SK-N-SH (cell line): ENCODE data around the gene RNASE2. TPM values are rescaled to one million over a fixed set of nuclear protein-coding genes. Genes with fewer than 3 reads are reported as not detected.
"Not testable (repeated sequence)": the region's sequence is repeated elsewhere in the genome, so short reads cannot be mapped to it uniquely, and the experiment has no call there.

Source experiments
- CTCF ChIA-PET: fragments of 300-600, 350-600 bp; formaldehyde crosslinking; extraction: SDS; loops from one replicate; lab custom pipeline; 2021; lab: Yijun Ruan, JAX
- POLR2A ChIA-PET: fragments of 350-600 bp; sonication (Branson Sonifier 250); formaldehyde crosslinking; extraction: SDS; loops from one replicate; lab custom pipeline; 2020; ENCODE audit warnings: antibody characterized with exemption, inconsistent platforms; lab: Yijun Ruan, JAX
- DNase-seq: peaks from one replicate; pipeline ENCODE4 v3.0.0; 2012
- H2AFZ ChIP-seq: fragments of 200-600 bp; sonication (generic); 2 replicates; pipeline ENCODE4 v1.8.1; 2016; ENCODE audit warnings: antibody characterized with exemption, mild to moderate bottlenecking, low read depth
- H3F3A ChIP-seq: fragments of 200-600 bp; sonication (generic); replicated peaks from 2 replicates; pipeline ENCODE3; 2016; ENCODE audit warnings: antibody characterized with exemption, mild to moderate bottlenecking; ENCODE audit not compliant: insufficient read depth
- H3K27ac ChIP-seq, 2 experiments: fragments of 200-500 bp in 1 of 2; fragments of 200-600 bp in 1 of 2; sonication (Bioruptor generic) in 1 of 2; sonication (generic), shearing (Covaris generic) in 1 of 2; 2 replicates each; pipeline versions ENCODE4 v1.5.1 to v1.6.1; 2014 to 2016; ENCODE audit warnings: low read depth in 2 of 2, inconsistent platforms in 1 of 2, low read length in 1 of 2, mild to moderate bottlenecking in 1 of 2, mixed read lengths in 1 of 2
- H3K27me3 ChIP-seq: fragments of 200-600 bp; sonication (generic), shearing (Covaris generic); 2 replicates; pipeline ENCODE4 v1.6.1; 2016; ENCODE audit warnings: mixed run types; ENCODE audit not compliant: insufficient read depth
- H3K36me3 ChIP-seq, 2 experiments: fragments of 200-500 bp in 1 of 2; fragments of 200-600 bp in 1 of 2; sonication (Bioruptor generic) in 1 of 2; sonication (generic) in 1 of 2; replicated peaks in 1 of 2; 2 replicates each; pipeline versions ENCODE3 to v1.5.1; 2014 to 2016; ENCODE audit warnings: low read length in 1 of 2, mild to moderate bottlenecking in 1 of 2; ENCODE audit not compliant: insufficient read depth in 2 of 2, control insufficient read depth in 1 of 2
- H3K4me1 ChIP-seq, 2 experiments: fragments of 200-500 bp in 1 of 2; fragments of 200-600 bp in 1 of 2; sonication (Bioruptor generic) in 1 of 2; sonication (generic), shearing (Covaris generic) in 1 of 2; 2 replicates each; pipeline versions ENCODE4 v1.5.1 to v1.6.1; 2014 to 2016; ENCODE audit warnings: low read depth in 1 of 2, low read length in 1 of 2, mixed run types in 1 of 2; ENCODE audit not compliant: insufficient read depth in 2 of 2, control insufficient read depth in 1 of 2
- H3K4me2 ChIP-seq: fragments of 200-600 bp; sonication (generic), shearing (Covaris generic); 2 replicates; pipeline ENCODE4 v1.6.1; 2017; ENCODE audit warnings: mixed run types
- H3K4me3 ChIP-seq, 2 experiments: fragments of 200-500 bp in 1 of 2; fragments of 200-600 bp in 1 of 2; sonication (Bioruptor generic) in 1 of 2; sonication (generic), shearing (Covaris generic) in 1 of 2; 2 replicates each; pipeline versions ENCODE4 v1.5.1 to v1.8.1; 2014 to 2016; ENCODE audit warnings: low read depth in 2 of 2, inconsistent platforms in 1 of 2, low read length in 1 of 2, mild to moderate bottlenecking in 1 of 2, mixed read lengths in 1 of 2, moderate library complexity in 1 of 2
- H3K79me2 ChIP-seq: fragments of 200-600 bp; sonication (generic); 2 replicates; pipeline ENCODE4 v1.8.1; 2017; ENCODE audit warnings: mild to moderate bottlenecking; ENCODE audit not compliant: insufficient read depth
- H3K9ac ChIP-seq: fragments of 200-600 bp; sonication (generic); 2 replicates; pipeline ENCODE4 v1.6.1; 2017; ENCODE audit warnings: mixed run types
- H3K9me2 ChIP-seq: fragments of 200-600 bp; sonication (generic); 2 replicates; pipeline ENCODE4 v1.6.1; 2017; ENCODE audit warnings: mixed run types
- H3K9me3 ChIP-seq: fragments of 200-600 bp; sonication (generic); 2 replicates; pipeline ENCODE4 v1.6.1; 2017; ENCODE audit warnings: mixed run types, mild to moderate bottlenecking, moderate library complexity
- H4K20me1 ChIP-seq: fragments of 200-600 bp; sonication (generic); 2 replicates; pipeline ENCODE4 v1.6.1; 2017; ENCODE audit warnings: mild to moderate bottlenecking, mixed run types; ENCODE audit not compliant: insufficient read depth
- CHD2 ChIP-seq: fragments of 150-350 bp; IDR thresholded peaks from 2 replicates; pipeline ENCODE4 v1.6.1; 2018; ENCODE audit warnings: low read length; ENCODE audit not compliant: partially characterized antibody
- EZH2phosphoT487 ChIP-seq: fragments of 200-600 bp; sonication (generic); IDR thresholded peaks from 2 replicates; pipeline ENCODE4 v1.6.1; 2017; ENCODE audit warnings: low read depth, mixed run types, mild to moderate bottlenecking, antibody characterized with exemption, moderate library complexity, borderline replicate concordance
- FOSL2 ChIP-seq: IDR thresholded peaks from 2 replicates; pipeline ENCODE4 v1.4.0; 2012; ENCODE audit warnings: low read depth, mild to moderate bottlenecking, moderate library complexity, borderline replicate concordance
- GABPA ChIP-seq: IDR thresholded peaks from 2 replicates; pipeline ENCODE4 v1.4.0; 2012; ENCODE audit warnings: low read depth, mild to moderate bottlenecking
- GATA2 ChIP-seq: sonication (generic); formaldehyde crosslinking; IDR thresholded peaks from 2 replicates; pipeline ENCODE4 v1.5.0; 2020; ENCODE audit warnings: mild to moderate bottlenecking, missing genetic modification reagents
- JUND ChIP-seq: IDR thresholded peaks from 2 replicates; pipeline ENCODE4 v1.4.0; 2012
- MAX ChIP-seq: IDR thresholded peaks from 2 replicates; pipeline ENCODE4 v1.4.0; 2012; ENCODE audit warnings: low read depth
- NFIC ChIP-seq: IDR thresholded peaks from 2 replicates; pipeline ENCODE4 v1.4.0; 2012; ENCODE audit warnings: borderline replicate concordance
- RAD21 ChIP-seq: IDR thresholded peaks from 2 replicates; pipeline ENCODE4 v1.6.1; 2012; ENCODE audit warnings: mild to moderate bottlenecking, low read length
- RXRA ChIP-seq: IDR thresholded peaks from 2 replicates; pipeline ENCODE4 v1.4.0; 2012; ENCODE audit warnings: low read depth, mild to moderate bottlenecking, borderline replicate concordance
- SIN3A ChIP-seq: IDR thresholded peaks from 2 replicates; pipeline ENCODE4 v1.6.1; 2012; ENCODE audit warnings: low read depth, mild to moderate bottlenecking, low read length, moderate library complexity, borderline replicate concordance
- SMC3 ChIP-seq: IDR thresholded peaks from 2 replicates; pipeline ENCODE4 v1.6.1; 2012; ENCODE audit warnings: low read depth, low read length, improper control_type of control experiment
- TAF1 ChIP-seq: IDR thresholded peaks from 2 replicates; pipeline ENCODE4 v1.6.1; 2012; ENCODE audit warnings: low read depth, mild to moderate bottlenecking, low read length, moderate library complexity, borderline replicate concordance
- TCF12 ChIP-seq: IDR thresholded peaks from 2 replicates; pipeline ENCODE4 v1.4.0; 2012
- TEAD4 ChIP-seq: IDR thresholded peaks from 2 replicates; pipeline ENCODE4 v1.4.0; 2012; ENCODE audit warnings: mild to moderate bottlenecking, borderline replicate concordance; ENCODE audit not compliant: insufficient read depth
- USF2 ChIP-seq: fragments of 150-350 bp; IDR thresholded peaks from 2 replicates; pipeline ENCODE4 v1.6.1; 2017; ENCODE audit warnings: antibody characterized with exemption, low read length, low read depth, borderline replicate concordance
- ZBTB33 ChIP-seq: IDR thresholded peaks from 2 replicates; pipeline ENCODE4 v1.4.0; 2012; ENCODE audit warnings: low read depth, borderline replicate concordance
- WGBS: methylation state at CpG from one replicate; pipeline ENCODE4 v1.1.6; 2017; ENCODE audit warnings: low lambda C conversion rate; 5-methylcytosine and 5-hydroxymethylcytosine counted together
- polyA plus RNA-seq, 3 experiments: library from polyadenylated mRNA; depleted of rRNA; stranded (reverse); fragments of >200 nt; gene quantifications; 2 replicates each; pipeline ENCODE4 v1.2.3, GENCODE V29; 2012
- TF ChIP-seq, protein P1 (sequence below): fragments of 150-350 bp; IDR thresholded peaks from 2 replicates; pipeline ENCODE4 v1.6.1; 2016; ENCODE audit warnings: mild to moderate bottlenecking, low read depth, low read length

RNASE2 gene
- polyA plus RNA-seq, 1 of the 3 experiments (the other 2 are of a cell fraction), result not detected

- no peak for TF ChIP-seq RAD21
- TF ChIP-seq NFIC, result no peak
- no peak for TF ChIP-seq FOSL2
- no peak for TF ChIP-seq SMC3
- TF ChIP-seq, protein P1, sequence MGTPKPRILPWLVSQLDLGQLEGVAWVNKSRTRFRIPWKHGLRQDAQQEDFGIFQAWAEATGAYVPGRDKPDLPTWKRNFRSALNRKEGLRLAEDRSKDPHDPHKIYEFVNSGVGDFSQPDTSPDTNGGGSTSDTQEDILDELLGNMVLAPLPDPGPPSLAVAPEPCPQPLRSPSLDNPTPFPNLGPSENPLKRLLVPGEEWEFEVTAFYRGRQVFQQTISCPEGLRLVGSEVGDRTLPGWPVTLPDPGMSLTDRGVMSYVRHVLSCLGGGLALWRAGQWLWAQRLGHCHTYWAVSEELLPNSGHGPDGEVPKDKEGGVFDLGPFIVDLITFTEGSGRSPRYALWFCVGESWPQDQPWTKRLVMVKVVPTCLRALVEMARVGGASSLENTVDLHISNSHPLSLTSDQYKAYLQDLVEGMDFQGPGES, result no peak
- TF ChIP-seq TAF1, result no peak
Observed at GRCh38 chr14:20956376-20956976, 1.2 kb downstream of the RNASE2 start (continued).

DNA sequence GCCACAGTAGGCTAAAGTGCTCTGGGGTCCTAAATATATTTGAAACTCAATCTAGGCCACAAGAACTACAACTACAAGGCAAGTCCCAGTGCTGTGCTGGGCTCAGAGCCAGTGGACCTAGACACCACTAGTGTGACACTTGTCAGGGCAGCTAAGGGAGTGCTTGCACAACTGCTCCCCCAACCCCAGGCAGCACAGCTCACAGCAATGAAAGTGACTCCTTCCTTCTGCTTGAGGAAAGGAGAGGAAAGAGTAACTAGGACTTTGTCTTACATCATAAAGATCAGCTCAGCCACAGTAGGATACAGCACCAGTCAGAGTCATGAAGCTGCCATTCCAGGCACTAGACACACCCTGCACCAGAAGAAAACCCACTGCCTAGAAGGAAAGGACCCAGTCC, 3.7 kb downstream of the RNASE2 start:
- H3K9me3 ChIP-seq, H3K27ac ChIP-seq, H3K9me2 ChIP-seq, H3K4me2 ChIP-seq, H3F3A ChIP-seq, POLR2A ChIA-PET, H3K4me1 ChIP-seq, H3K4me3 ChIP-seq, H3K36me3 ChIP-seq, H3K9ac ChIP-seq, H3K79me2 ChIP-seq, H4K20me1 ChIP-seq, H2AFZ ChIP-seq, DNase-seq: not testable (repeated sequence)
- peaks cover 27% of the 10 kb centered on the region; the same call in 1 of the 2 replicates for H3K27me3 ChIP-seq
- CTCF ChIA-PET, result interaction anchor here (2.8 kb wide), 1 partner anchor 12 kb away, joined by 31 read pairs; no protein-coding TSS in a partner anchor

DNA sequence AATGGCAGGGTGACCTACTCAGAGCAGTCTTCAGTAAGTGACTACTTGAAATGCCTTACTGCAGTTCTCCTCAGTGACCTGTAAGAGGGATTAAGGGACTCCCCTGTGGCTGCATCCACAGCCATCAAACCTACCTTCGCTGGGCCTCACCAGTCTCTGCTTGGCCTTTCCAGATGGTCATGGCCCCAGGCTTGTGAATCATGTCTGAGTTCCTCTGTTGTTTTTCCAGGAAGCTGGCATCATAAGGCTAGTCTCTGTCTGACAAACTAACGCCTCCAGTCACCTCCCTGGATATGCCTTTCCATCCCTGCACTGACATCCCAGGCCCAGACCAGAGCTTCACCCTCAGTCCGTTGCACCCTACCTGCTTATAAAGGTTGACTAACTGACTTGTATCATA, 14.0 kb downstream of the RNASE2 start:
- DNase-seq, result no peak
- Histone ChIP-seq H3K9me3 (no peaks in the 10 kb centered on the region), H3K27me3 (peaks cover 23% of the 10 kb centered on the region; the same call in 1 of the 2 replicates), H3K4me1 (peaks cover 0 to 3% of the 10 kb centered on the region in 2 experiments; a peak in 1 of 4 replicates), H3K36me3 (no peaks in the 10 kb centered on the region), H3F3A (peaks cover 3% of the 10 kb centered on the region), H2AFZ (no peak overlapping the region), H3K9me2 (no peaks in the 10 kb centered on the region), H4K20me1 (no peaks in the 10 kb centered on the region), H3K4me2 (no peak overlapping the region), H3K79me2 (no peaks in the 10 kb centered on the region), H3K4me3 (no peak overlapping the region), H3K9ac (no peak overlapping the region), H3K27ac (no peak overlapping the region)
- 33% methylated on average over 3 of the region's 3 CpGs for WGBS
- ChIA-PET CTCF (interaction anchor here (0.9 to 4.2 kb wide), 5 partner anchors 12 to 123 kb away, joined by 3 to 79 read pairs (median 3); no protein-coding TSS in a partner anchor), POLR2A (no interaction called here)
- no peak for TF ChIP-seq JUND
- no peak for TF ChIP-seq EZH2phosphoT487
- TF ChIP-seq ZBTB33, result no peak
- no peak for TF ChIP-seq NFIC
- no peak for TF ChIP-seq SIN3A
- no peak for TF ChIP-seq SMC3
- no peak for TF ChIP-seq CHD2
- TF ChIP-seq TCF12, result no peak
- TF ChIP-seq FOSL2, result no peak
- TF ChIP-seq GABPA, result no peak
- no peak for TF ChIP-seq GATA2 (CRISPR knock-in tag)
- no peak for TF ChIP-seq RXRA
- no peak for TF ChIP-seq USF2
- no peak for TF ChIP-seq TEAD4
- TF ChIP-seq MAX, result no peak
- TF ChIP-seq, protein P1, result no peak
- TF ChIP-seq TAF1, result no peak
